ENCODE results near the gene C14orf93.
"Not testable (repeated sequence)": the region's sequence is repeated elsewhere in the genome, so short reads cannot be mapped to it uniquely, and the experiment has no call there.

The C14orf93 gene

GRCh38 chr14:23020143-23021128 is 10.5 kb upstream of the C14orf93 start:
- no peak for DNase-seq

GRCh38 chr14:23018107-23018506 is 8.2 kb upstream of the C14orf93 start:
- no peak for DNase-seq

- no peak for DNase-seq
Observed at GRCh38 chr14:23017091-23017490, 7.1 kb upstream of the C14orf93 start.

DNA sequence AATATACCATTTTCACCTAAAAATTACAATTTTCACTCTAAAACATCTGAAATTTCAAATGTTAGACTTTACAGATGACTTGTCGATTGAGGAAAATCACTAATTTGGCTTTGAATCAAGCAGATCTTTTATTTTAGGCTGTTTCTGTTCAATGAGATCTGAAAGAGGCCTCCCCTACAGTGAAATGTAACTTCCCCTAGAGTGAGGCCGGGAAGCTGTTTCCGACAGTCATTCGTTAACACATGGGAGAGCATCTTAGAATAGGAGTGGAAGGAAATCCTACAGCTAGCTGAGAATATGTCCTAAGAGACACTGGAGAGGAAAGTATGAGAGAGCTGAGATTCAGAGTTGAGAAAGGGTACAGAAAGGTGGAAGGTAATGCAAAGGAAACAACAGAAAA is 5.7 kb upstream of the C14orf93 start:
- no peak for DNase-seq

DNA sequence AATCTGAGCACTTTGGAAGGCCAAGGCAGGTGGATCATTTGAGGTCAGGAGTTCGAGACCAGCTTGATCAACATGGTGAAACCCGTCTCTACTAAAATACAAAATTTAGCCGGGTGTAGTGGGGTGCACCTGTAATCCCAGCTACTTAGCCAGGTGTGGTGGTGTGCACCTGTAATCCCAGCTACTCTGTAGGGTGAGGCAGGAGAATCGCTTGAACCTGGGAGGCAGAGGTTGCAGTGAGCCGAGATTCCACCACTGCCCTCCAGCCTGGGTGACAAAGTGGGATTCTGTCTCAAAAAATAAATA is 3.8 kb upstream of the C14orf93 start:
- DNase-seq: not testable (repeated sequence)

- DNase-seq: no peak
Observed at GRCh38 chr14:23013054-23013748, 3.3 kb upstream of the C14orf93 start.

DNA sequence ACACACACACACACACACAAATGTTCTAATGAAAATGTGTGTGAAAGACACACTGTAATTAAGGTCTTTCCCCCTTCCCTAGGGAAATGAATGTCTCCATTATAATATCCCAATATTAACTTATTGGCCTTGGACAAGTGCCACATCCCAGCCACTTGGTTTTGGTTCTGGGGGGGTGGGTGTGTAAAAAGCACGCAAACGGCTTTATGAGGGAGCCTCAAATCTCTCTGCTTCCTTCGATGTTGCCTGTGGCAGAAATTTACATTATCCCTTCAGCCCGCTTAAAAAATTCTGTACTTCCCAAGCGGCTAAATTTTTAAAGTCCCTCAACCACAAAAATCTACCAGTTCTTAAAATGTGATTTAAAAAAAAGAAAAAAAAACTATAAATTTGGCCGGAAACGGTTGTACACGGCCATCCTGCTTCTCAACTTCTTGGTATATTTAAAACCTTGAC is 432 bp downstream of the C14orf93 start:
- DNase-seq: no peak

- peak; percentile 48 for DNase-seq
Observed at GRCh38 chr14:23008831-23009230, 1.1 kb downstream of the C14orf93 start.

GRCh38 chr14:23006544-23007419 is 3.2 kb downstream of the C14orf93 start:
- peak; percentile 91 for DNase-seq

GRCh38 chr14:23006188-23006534 is 3.8 kb downstream of the C14orf93 start:
- no peak for DNase-seq

DNA sequence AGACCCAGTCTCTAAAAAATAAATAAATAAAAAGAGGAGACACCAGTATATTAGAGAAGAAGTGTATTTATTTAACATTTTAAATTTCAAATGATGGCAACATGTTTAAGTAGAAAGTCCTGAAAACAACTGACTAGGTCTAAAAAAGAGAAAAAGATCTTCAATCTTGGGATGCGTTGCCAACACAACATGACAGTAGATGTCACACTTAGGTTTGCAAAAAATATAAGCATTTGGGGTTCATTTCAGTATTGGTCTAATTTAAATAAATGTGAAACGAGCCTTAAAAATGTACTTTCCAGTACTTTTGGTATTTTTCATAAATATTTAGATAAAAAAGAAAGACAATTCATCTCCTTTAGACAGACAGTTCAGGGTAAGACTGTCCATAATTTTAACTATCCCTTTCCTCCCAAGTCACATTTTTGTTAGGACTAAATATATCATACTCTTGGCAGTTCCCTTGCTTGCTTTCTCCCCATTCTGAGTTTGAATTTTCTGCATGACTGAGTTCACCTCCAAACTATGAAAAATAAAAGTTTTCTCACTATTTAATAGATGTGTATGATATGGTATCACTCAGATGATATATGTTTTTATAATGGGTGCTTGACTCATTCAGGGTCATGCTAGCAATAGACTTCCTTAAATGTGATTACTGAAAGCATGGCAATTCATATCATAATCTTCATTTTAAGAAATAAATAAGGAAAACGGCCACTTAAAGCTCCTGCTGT is 4.3 kb downstream of the C14orf93 start:
- no peak for DNase-seq

- DNase-seq: not testable (repeated sequence)
Observed at GRCh38 chr14:23004274-23004673, 5.7 kb downstream of the C14orf93 start.

GRCh38 chr14:23002592-23002991 is 7.4 kb downstream of the C14orf93 start:
- DNase-seq: no peak

- no peak for DNase-seq
Observed at GRCh38 chr14:23000860-23001259, 9.1 kb downstream of the C14orf93 start.

- DNase-seq: no peak
Observed at GRCh38 chr14:22998329-22999012, 11.5 kb downstream of the C14orf93 start.

GRCh38 chr14:22997676-22998323 is 12.1 kb downstream of the C14orf93 start:
- no peak for DNase-seq

DNA sequence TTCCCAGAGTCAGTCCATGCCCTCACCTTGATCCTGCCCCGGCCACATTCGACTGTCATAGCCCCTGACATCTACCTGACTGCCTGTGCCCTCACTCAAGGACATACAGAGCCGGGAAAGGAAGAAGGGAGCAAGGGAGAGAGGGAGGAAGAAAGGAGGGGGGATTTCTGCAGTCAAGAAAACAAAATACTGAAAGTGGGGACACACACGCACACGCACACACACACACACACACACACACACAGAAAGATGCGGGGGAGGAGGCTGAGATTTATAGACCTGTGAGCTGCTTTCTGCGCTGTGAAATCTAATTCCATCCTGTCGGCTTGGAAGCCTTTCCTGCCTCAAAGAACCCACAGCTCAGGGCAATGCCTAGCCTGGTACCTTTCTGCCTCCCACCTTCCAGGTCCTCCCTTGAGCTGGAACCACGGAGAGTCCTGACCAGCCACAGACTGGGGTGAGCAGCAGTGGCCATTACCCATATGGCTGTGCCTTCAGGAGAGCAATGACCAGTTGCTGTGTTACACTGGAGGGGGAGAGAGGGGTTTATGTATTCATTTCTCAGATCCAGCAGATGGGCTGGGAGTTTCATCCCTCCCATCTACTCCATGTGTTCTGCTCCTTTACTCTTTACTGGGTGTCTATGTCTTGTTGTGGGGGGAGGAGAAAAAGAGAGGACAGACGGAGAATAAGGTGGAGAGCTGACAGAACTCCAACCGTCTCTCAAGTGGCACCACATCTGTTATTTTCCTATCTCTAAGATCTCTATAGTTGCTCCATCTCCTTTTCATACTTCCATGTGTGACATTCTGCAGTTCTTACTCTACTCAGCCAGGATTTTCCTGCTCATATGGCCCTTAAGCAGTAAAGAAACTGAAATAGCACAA is 12.9 kb downstream of the C14orf93 start:
- no peak for DNase-seq

DNA sequence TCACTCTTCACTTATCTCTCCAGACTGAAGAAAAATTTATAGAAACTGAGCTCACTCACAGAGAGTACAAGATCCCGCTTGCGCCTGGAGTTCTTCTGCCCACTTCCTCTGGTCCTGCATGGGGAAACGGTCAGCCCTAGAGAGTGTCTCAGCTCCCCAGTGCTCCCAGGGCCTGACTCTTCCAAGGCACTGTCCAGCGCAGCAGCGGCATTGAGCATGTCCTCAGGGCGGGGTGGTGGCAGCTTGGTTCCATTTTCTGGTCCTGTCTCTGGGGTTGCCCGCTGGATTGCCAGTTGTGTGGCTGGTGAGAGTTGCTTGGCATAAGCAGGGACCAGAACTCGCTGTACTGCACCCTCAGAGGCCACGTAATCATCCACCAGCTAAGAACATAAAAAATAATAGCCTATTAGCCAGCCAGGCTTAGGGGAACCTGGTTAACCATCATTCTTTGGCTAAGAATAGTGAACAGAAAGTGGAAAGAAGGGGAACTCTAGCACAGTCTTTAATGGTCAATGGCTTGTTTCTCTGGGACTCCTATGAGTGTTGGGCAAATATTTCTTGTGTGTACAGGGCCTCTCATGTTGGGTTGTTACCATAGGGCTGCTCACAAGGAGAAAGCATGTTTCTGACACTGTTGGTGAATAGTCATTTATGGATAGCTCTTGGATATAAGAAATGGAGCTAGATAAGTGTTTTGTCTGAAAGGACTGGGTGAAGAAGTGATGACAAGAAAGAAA is 13.9 kb downstream of the C14orf93 start:
- DNase-seq: no peak

GRCh38 chr14:22994762-22995275 is 15.1 kb downstream of the C14orf93 start:
- DNase-seq: no peak

Measured in NCI-H2081 treated with DMSO at 0.1 percent for 48 hours (cell line).